ENCODE measurements around the gene EMD.

- TF ChIP-seq CTCF (conservative IDR thresholded peaks at IDR 0.05; ENCODE audit: low read depth, low read length) (no peak), EZH2 (IDR thresholded peaks at IDR 0.05; ENCODE audit: borderline replicate concordance, low read depth, low read length, poor library complexity, severe bottlenecking) (no peak)
These were observed 21.1 kb upstream of the EMD start for GRCh38 chrX:154358011-154358410.
